ENCODE data around the gene ZNF467.

DNA sequence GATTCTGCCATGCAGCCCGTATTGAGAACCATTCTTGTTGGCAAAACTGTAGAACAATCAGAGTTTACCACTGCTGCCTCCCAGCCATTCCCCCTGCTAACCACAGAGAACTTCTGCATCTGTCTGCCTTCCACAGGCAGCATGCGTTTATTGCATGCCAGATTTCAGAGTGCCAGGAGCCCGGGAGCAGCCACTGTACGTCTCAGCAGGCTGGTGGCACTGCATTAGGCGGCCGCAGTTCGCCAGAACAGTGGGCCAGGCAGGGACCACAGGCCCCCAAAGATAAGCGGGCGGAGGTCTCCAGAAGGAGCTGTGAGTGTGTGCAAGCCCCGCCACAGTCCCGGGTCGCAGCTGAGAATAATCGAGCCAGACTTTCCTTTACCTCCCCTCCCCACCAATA, 31.8 kb downstream of the ZNF467 start:
- TF ChIP-seq, protein P1, sequence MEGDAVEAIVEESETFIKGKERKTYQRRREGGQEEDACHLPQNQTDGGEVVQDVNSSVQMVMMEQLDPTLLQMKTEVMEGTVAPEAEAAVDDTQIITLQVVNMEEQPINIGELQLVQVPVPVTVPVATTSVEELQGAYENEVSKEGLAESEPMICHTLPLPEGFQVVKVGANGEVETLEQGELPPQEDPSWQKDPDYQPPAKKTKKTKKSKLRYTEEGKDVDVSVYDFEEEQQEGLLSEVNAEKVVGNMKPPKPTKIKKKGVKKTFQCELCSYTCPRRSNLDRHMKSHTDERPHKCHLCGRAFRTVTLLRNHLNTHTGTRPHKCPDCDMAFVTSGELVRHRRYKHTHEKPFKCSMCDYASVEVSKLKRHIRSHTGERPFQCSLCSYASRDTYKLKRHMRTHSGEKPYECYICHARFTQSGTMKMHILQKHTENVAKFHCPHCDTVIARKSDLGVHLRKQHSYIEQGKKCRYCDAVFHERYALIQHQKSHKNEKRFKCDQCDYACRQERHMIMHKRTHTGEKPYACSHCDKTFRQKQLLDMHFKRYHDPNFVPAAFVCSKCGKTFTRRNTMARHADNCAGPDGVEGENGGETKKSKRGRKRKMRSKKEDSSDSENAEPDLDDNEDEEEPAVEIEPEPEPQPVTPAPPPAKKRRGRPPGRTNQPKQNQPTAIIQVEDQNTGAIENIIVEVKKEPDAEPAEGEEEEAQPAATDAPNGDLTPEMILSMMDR (IDR thresholded peaks at IDR 0.05) = no peak
- no peak for TF ChIP-seq EZH2 (IDR thresholded peaks at IDR 0.05)
